GM12874 (cell line): ENCODE data around the gene ASTN2.

Source experiments
- CTCF ChIP-seq: IDR thresholded peaks from 2 replicates; pipeline ENCODE4 v1.5.1; 2011; ENCODE audit warnings: low read depth, mild to moderate bottlenecking, control low read depth, low read length, moderate library complexity; ENCODE audit not compliant: insufficient read depth

The ASTN2 gene

GRCh38 chr9:117189121-117189520, 225.7 kb downstream of the ASTN2 start:
- TF ChIP-seq CTCF: no peak

- TF ChIP-seq CTCF: no peak
Measured at GRCh38 chr9:117188394-117188793, 226.5 kb downstream of the ASTN2 start.

- no peak for TF ChIP-seq CTCF
Measured at GRCh38 chr9:117187498-117187897, 227.4 kb downstream of the ASTN2 start.

- TF ChIP-seq CTCF: no peak
Measured at GRCh38 chr9:117184173-117184572, 230.7 kb downstream of the ASTN2 start.

GRCh38 chr9:117182046-117182445, 232.8 kb downstream of the ASTN2 start:
- TF ChIP-seq CTCF: no peak

- no peak for TF ChIP-seq CTCF
Measured at GRCh38 chr9:117180896-117181445, 233.9 kb downstream of the ASTN2 start.

GRCh38 chr9:117178596-117179375, 236.1 kb downstream of the ASTN2 start:
- no peak for TF ChIP-seq CTCF
